DLD1 (cell line): ENCODE measurements around the gene NT5C1A.

Experiments used
- in situ Hi-C: cut with HindIII; loops from 2 replicates; pipeline ENCODE4 v1.10.0; 2017; ENCODE audit warnings: low sequenced_read_pairs

The NT5C1A gene

DNA sequence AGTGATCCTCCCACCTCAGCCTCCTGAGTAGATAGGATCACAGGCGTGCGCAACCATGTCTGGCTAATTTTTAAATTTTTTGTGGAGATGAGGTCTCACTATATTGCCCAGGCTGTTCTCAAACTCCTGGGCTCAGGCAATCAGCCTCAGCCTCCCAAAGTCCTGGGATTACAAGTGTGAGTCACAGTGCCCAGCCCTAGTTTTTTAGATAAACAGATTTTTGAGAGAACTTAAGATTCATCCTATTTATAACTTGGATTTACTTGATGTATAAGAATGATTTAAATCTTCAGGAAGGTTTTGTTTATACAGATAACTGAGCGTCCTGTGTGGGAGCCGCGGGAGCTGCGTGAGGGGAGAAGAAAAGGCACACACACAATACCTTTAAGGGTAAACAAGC, 58.7 kb downstream of the NT5C1A start:
- in situ Hi-C loops: no loop called here

DNA sequence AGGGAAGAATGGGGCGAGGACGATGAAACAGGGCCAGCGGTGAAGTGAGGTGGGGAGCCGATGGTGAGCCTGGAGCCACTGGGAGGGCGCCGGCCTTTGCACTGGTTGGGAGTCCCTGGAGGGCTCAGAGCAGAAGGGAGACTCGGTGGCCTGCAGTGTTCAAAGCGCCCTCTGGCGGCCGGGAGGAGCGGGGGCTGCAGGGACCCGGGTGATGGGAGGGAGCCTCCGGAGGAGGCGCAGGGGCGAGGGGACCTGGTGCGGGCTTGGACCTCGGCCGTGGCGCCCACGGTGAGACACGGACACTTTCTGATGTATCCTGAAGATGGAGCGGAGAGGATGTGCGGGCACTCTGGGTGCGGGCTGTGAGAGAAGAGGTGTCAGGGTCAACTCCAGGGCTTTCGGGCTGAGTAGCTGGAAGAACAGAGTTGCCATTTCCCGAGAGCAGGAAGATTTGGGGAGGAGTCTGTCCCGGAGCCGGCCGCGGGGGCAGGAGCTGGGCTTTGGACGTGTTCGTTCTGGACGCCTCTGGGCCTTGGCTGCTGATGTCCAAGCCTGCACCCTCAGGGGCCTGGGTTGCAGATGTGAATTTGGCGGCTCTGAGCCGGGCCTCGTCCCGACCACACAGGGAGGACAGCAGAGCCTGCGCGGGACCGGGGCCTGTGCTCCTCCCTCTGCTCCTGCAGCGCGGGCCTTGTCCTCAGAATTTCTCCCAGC, 62.1 kb downstream of the NT5C1A start:
- in situ Hi-C loops: no loop called here
